ENCODE data around the gene UNKL. TPM values are rescaled to one million over a fixed set of nuclear protein-coding genes. Genes with fewer than 3 reads are reported as not detected.

The UNKL gene
- total RNA-seq, 1 donor from 2014 or later = 26.2 TPM

DNA sequence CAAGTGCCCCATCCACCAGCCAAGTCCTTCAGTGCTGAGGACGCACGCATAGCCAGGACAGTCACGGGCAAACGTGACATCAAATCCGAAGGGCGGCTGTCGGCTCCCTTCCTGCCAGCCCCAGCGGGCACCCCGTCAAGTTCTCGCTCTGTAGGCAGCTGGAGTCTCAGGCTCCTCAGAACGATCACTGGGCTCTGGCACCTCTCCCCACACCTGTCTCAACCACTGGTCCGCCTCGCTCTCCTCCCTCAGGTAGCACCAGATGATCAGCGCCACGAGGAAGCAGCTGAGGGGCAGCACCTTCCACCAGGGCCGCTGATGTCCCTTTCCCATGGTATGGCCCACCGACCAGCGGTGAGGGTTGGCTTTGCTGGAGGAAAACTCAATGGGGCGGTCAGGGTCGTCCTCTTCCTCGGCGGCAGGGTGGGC, 5.6 kb upstream of the UNKL start:
- Mint-ChIP-seq H3K4me3 (peak overlapping the region; percentile 99), H3K9me3 (no peaks in the 10 kb centered on the region), H3K27me3 (ENCODE audit: low read depth) (no peaks in the 10 kb centered on the region), H3K36me3 (ENCODE audit: low read depth) (peaks cover 4% of the 10 kb centered on the region), H3K4me1 (peaks cover 14% of the 10 kb centered on the region), H3K27ac (ENCODE audit: unreplicated experiment) (peak overlapping the region; percentile 75)
- TF ChIP-seq, protein P1, sequence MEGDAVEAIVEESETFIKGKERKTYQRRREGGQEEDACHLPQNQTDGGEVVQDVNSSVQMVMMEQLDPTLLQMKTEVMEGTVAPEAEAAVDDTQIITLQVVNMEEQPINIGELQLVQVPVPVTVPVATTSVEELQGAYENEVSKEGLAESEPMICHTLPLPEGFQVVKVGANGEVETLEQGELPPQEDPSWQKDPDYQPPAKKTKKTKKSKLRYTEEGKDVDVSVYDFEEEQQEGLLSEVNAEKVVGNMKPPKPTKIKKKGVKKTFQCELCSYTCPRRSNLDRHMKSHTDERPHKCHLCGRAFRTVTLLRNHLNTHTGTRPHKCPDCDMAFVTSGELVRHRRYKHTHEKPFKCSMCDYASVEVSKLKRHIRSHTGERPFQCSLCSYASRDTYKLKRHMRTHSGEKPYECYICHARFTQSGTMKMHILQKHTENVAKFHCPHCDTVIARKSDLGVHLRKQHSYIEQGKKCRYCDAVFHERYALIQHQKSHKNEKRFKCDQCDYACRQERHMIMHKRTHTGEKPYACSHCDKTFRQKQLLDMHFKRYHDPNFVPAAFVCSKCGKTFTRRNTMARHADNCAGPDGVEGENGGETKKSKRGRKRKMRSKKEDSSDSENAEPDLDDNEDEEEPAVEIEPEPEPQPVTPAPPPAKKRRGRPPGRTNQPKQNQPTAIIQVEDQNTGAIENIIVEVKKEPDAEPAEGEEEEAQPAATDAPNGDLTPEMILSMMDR (conservative IDR thresholded peaks at IDR 0.05) = no peak
- no peak for DNase-seq (ENCODE audit: low read depth, low spot score)

DNA sequence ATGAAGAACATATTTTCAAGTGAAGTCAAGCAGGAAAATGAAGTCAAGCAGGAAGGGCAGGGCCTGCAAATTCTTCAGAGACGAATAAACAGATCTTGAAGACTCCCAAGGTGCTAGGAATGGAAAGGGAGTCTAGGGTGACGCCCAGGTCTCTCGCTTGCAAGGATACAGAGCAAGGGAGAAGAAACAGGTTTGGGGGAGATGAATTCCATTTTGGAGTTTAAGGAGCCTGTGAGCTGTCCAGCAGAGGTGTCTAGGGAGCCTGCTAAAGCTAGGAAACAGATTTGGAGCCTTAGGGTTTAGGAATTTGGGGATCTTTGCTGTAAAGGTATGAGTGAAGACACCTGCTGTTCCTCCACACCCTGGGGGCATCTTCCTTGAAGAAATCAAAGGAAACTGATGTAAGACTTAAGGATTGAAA, 2.0 kb upstream of the UNKL start:
- Mint-ChIP-seq H3K4me1 (peaks cover 17% of the 10 kb centered on the region), H3K36me3 (ENCODE audit: low read depth) (peaks cover 4% of the 10 kb centered on the region), H3K4me3 (peak overlapping the region; percentile 80), H3K27me3 (ENCODE audit: low read depth) (no peaks in the 10 kb centered on the region), H3K27ac (ENCODE audit: unreplicated experiment) (no peak overlapping the region), H3K9me3 (no peaks in the 10 kb centered on the region)
- TF ChIP-seq, protein P1 (conservative IDR thresholded peaks at IDR 0.05) = no peak
- no peak for DNase-seq (ENCODE audit: low read depth, low spot score)

DNA sequence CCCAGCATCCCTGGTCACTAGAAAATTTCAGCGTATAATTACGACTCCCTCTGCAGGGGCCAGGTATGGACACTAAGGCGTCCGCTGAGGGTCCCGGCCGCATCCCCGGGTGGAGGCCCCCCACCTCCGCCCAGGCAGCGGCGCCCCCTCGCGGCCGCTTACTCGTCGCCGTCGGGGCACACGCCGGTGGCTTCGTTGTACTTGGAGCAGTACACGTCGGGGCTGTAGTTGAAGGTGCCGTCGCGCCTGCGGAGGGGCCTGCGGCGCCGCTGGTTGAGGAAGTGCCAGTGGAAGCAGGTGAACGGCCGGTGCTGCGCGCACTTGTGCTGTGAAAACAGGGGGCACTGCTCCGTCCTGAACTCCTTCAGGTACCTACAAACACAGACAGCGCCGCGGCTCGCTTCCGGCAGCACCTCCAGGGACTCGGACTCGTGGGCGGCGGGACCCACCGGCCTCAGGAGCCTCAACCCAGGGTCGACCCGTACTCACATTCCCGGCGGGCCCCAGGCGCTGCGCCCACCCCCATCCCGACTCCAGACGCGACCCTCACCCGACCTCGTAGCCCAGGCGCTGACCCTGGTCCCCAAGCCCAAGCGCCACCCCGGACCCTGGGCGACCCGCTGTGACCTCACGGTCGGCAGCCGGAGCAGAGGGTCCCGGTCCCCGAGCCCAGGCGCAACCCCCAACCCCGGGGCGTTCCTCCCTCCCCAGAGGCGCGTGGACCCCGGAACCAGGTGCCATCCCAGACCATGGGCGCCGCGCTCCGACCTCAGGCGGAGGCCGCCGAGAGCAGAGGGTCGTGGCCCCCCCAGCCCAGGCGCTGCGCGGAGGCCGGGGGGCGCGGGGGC, 596 bp downstream of the UNKL start:
- Mint-ChIP-seq H3K4me3 (peak overlapping the region; percentile 83), H3K36me3 (ENCODE audit: low read depth) (no peaks in the 10 kb centered on the region), H3K27ac (ENCODE audit: unreplicated experiment) (no peak overlapping the region), H3K4me1 (peaks cover 13% of the 10 kb centered on the region), H3K9me3 (no peaks in the 10 kb centered on the region), H3K27me3 (ENCODE audit: low read depth) (no peaks in the 10 kb centered on the region)
- peak; percentile 52 for DNase-seq (ENCODE audit: low read depth, low spot score)
- TF ChIP-seq, protein P1 (conservative IDR thresholded peaks at IDR 0.05) = peak; percentile 71

DNA sequence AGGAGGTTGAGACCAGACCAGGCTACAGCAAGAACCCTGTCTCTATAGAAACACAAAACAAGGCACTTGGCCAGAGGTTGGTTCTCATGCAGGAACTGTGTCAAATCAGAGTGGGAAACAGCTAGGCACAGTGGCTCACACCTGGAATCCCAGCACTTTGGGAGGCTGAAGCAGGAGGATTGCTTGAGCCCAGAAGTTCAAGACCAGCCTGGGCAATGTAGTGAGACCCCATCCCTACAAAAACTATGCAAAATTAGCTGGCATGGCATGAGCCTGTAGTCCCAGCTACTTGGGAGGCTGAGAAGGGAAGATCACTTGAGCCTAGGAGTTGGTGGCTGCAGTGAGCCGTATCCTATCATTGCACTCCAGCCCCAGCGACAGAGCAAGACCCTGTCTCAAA, 1.7 kb downstream of the UNKL start:
- Mint-ChIP-seq H3K27me3 (ENCODE audit: low read depth) (no peaks in the 10 kb centered on the region), H3K36me3 (ENCODE audit: low read depth) (no peaks in the 10 kb centered on the region), H3K4me1 (peaks cover 14% of the 10 kb centered on the region), H3K9me3 (no peaks in the 10 kb centered on the region), H3K27ac (ENCODE audit: unreplicated experiment) (no peak overlapping the region), H3K4me3 (peak overlapping the region; percentile 83)
- TF ChIP-seq, protein P1 (conservative IDR thresholded peaks at IDR 0.05) = no peak
- no peak for DNase-seq (ENCODE audit: low read depth, low spot score)

DNA sequence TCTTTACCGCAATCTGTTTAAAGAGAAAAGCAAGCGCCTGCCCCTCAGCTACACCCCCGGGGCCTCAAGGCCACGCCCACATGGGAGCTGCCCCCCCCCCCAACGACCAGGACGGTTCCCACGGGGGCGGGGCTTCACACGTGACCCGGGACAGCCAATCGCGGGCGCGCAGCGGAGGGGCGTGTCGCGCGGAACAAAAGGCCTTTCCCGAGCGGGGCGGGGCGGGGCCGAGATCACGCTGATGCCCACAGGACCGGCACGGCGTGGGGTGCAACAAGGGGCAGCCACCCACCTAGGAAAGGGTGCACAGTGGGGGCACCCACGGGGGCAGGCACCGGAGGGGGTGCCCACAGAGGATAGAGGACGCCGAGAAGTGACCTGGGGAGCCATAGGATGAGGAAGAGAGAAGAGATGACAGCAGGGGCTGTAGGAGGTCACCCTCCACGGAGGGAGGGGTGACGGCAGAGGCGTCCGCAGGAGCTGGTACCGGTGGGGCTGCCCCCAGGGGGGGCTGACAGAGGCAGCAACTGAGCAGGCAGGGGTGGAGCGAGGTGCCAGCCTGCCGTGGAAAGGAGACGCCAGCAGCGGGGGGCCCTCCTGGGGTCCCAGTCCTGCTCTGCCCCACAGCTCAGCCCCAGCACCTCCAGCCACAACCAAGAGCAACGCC, 6.2 kb downstream of the UNKL start:
- H3K9me3 Mint-ChIP-seq = no peaks in the 10 kb centered on the region
- no peak overlapping the region for H3K27ac Mint-ChIP-seq (ENCODE audit: unreplicated experiment)
- peaks cover 9% of the 10 kb centered on the region for H3K4me1 Mint-ChIP-seq
- no peaks in the 10 kb centered on the region for H3K36me3 Mint-ChIP-seq (ENCODE audit: low read depth)
- H3K4me3 Mint-ChIP-seq = peak overlapping the region; percentile 87
- no peaks in the 10 kb centered on the region for H3K27me3 Mint-ChIP-seq (ENCODE audit: low read depth)
- TF ChIP-seq, protein P1 (conservative IDR thresholded peaks at IDR 0.05) = no peak
- peak; percentile 95 for DNase-seq (ENCODE audit: low read depth, low spot score)
